Activated CD8-positive, alpha-beta memory T cell treated with anti-CD3 and anti-CD28 coated beads, Interleukin-2, amount 10 ng/mL, durations not matched to agents 7 days and 5 days (primary cell): ENCODE data around the gene SLC4A3. TPM values are rescaled to one million over a fixed set of nuclear protein-coding genes. Genes with fewer than 3 reads are reported as not detected.

Experiments used
- ATAC-seq: fragments of 150-1000 bp; cut with Tn5 transposase; one replicate; pipeline ENCODE4 v1.10.0; 2021; ENCODE audit warnings: moderate library complexity
- CTCF ChIA-PET: fragments of 350-600 bp; sonication (Branson Sonifier 250); formaldehyde crosslinking; loops from one replicate; lab custom pipeline; 2021; ENCODE audit warnings: antibody characterized with exemption; lab: Charles Lee
- DNase-seq: peaks from one replicate; pipeline ENCODE4 v3.0.0-alpha.2; 2020
- H3K27ac Mint-ChIP-seq: one replicate; pipeline ENCODE4 v1.8.0; 2021; ENCODE audit warnings: mild to moderate bottlenecking, mixed read lengths
- H3K27me3 Mint-ChIP-seq: one replicate; pipeline ENCODE4 v1.8.0; 2021; ENCODE audit warnings: mixed read lengths
- H3K36me3 Mint-ChIP-seq: one replicate; pipeline ENCODE4 v1.8.0; 2021; ENCODE audit warnings: mild to moderate bottlenecking, mixed read lengths
- H3K4me1 Mint-ChIP-seq: one replicate; pipeline ENCODE4 v1.8.0; 2021; ENCODE audit warnings: mixed read lengths
- H3K4me3 Mint-ChIP-seq: one replicate; pipeline ENCODE4 v1.8.0; 2021; ENCODE audit warnings: mild to moderate bottlenecking, moderate library complexity, mixed read lengths
- H3K9me3 Mint-ChIP-seq: one replicate; pipeline ENCODE4 v1.8.0; 2022; ENCODE audit warnings: low read depth, mixed read lengths
- total RNA-seq, 2 experiments: library from RNA; stranded (reverse); gene quantifications; one replicate each; pipeline ENCODE4 v1.2.3, GENCODE V29; 2021

SLC4A3 gene
- total RNA-seq, 2 experiments from 2014 or later, result not detected

GRCh38 chr2:219638948-219639755 lies 11.7 kb downstream of the SLC4A3 start:
- no peak for ATAC-seq
- no peak overlapping the region for H3K27ac Mint-ChIP-seq
- no peak overlapping the region for H3K4me3 Mint-ChIP-seq
- no peaks in the 10 kb centered on the region for H3K36me3 Mint-ChIP-seq
- peaks cover 17% of the 10 kb centered on the region for H3K4me1 Mint-ChIP-seq
- H3K27me3 Mint-ChIP-seq, result peaks cover 3% of the 10 kb centered on the region
- no peak for DNase-seq
- H3K9me3 Mint-ChIP-seq, result no peaks in the 10 kb centered on the region
- CTCF ChIA-PET, result interaction anchor here (0.6 to 2.0 kb wide), 4 partner anchors 79 to 103 kb away, joined by 3 to 6 read pairs (median 3); no protein-coding TSS in a partner anchor

- ATAC-seq (no peak), DNase-seq (no peak)
- peaks cover 17% of the 10 kb centered on the region for H3K4me1 Mint-ChIP-seq
- CTCF ChIA-PET, result interaction anchor here (0.9 to 4.7 kb wide), 9 partner anchors 9 to 238 kb away, joined by 3 to 89 read pairs (median 4); partner anchors contain the start of genes CHPF and TMEM198
- H3K4me3 Mint-ChIP-seq, result no peak overlapping the region
- peaks cover 3% of the 10 kb centered on the region for H3K27me3 Mint-ChIP-seq
- H3K27ac Mint-ChIP-seq, result no peak overlapping the region
- H3K36me3 Mint-ChIP-seq, result no peaks in the 10 kb centered on the region
- H3K9me3 Mint-ChIP-seq, result no peaks in the 10 kb centered on the region
Measured at GRCh38 chr2:219641390-219642068, 14.1 kb downstream of the SLC4A3 start.

- no peak for DNase-seq
- Mint-ChIP-seq H3K9me3 (no peaks in the 10 kb centered on the region), H3K27ac (no peak overlapping the region), H3K36me3 (no peaks in the 10 kb centered on the region), H3K4me1 (peaks cover 17% of the 10 kb centered on the region), H3K4me3 (no peak overlapping the region), H3K27me3 (peaks cover 3% of the 10 kb centered on the region)
- no peak for ATAC-seq
- CTCF ChIA-PET, result interaction anchor here (0.9 to 4.7 kb wide), 14 partner anchors 9 to 239 kb away, joined by 3 to 89 read pairs (median 4); partner anchors contain the start of genes CHPF, GMPPA and TMEM198
Measured at GRCh38 chr2:219642069-219642454, 14.6 kb downstream of the SLC4A3 start.

GRCh38 chr2:219642465-219643083 lies 15.1 kb downstream of the SLC4A3 start:
- Mint-ChIP-seq H3K36me3 (no peaks in the 10 kb centered on the region), H3K27me3 (peaks cover 3% of the 10 kb centered on the region), H3K4me1 (peaks cover 17% of the 10 kb centered on the region), H3K4me3 (no peak overlapping the region), H3K9me3 (no peaks in the 10 kb centered on the region), H3K27ac (no peak overlapping the region)
- CTCF ChIA-PET, result interaction anchor here (0.7 to 4.7 kb wide), 14 partner anchors 9 to 144 kb away, joined by 3 to 89 read pairs (median 4); partner anchors contain the start of genes CHPF, GMPPA, STK11IP and TMEM198
- DNase-seq (peak; percentile 95), ATAC-seq (peak; percentile 99)

- peaks cover 5% of the 10 kb centered on the region for H3K27me3 Mint-ChIP-seq
- no peak for DNase-seq
- H3K9me3 Mint-ChIP-seq, result no peaks in the 10 kb centered on the region
- H3K27ac Mint-ChIP-seq, result no peak overlapping the region
- no peak overlapping the region for H3K4me3 Mint-ChIP-seq
- H3K4me1 Mint-ChIP-seq, result peaks cover 17% of the 10 kb centered on the region
- CTCF ChIA-PET, result interaction anchor here (0.7 to 4.7 kb wide), 13 partner anchors 9 to 145 kb away, joined by 3 to 89 read pairs (median 4); partner anchors contain the start of genes CHPF, GMPPA, STK11IP and TMEM198
- H3K36me3 Mint-ChIP-seq, result no peaks in the 10 kb centered on the region
- ATAC-seq, result no peak
Measured at GRCh38 chr2:219643084-219643473, 15.6 kb downstream of the SLC4A3 start.

GRCh38 chr2:219643788-219644398 lies 16.5 kb downstream of the SLC4A3 start:
- H3K4me1 Mint-ChIP-seq, result peaks cover 15% of the 10 kb centered on the region
- ATAC-seq, result no peak
- no peak for DNase-seq
- CTCF ChIA-PET, result interaction anchor here (1.1 to 4.7 kb wide), 2 partner anchors 103 to 241 kb away, joined by 4 to 89 read pairs; partner anchors contain the start of genes CHPF and TMEM198
- no peaks in the 10 kb centered on the region for H3K9me3 Mint-ChIP-seq
- H3K27me3 Mint-ChIP-seq, result peaks cover 10% of the 10 kb centered on the region
- H3K36me3 Mint-ChIP-seq, result no peaks in the 10 kb centered on the region
- no peak overlapping the region for H3K4me3 Mint-ChIP-seq
- H3K27ac Mint-ChIP-seq, result no peak overlapping the region

GRCh38 chr2:219644801-219645480 lies 17.5 kb downstream of the SLC4A3 start:
- CTCF ChIA-PET, result interaction anchor here (0.8 to 4.7 kb wide), 4 partner anchors 13 to 242 kb away, joined by 3 to 89 read pairs (median 4); partner anchors contain the start of genes CHPF and TMEM198
- peaks cover 12% of the 10 kb centered on the region for H3K4me1 Mint-ChIP-seq
- no peak for ATAC-seq

GRCh38 chr2:219645631-219646527 lies 18.4 kb downstream of the SLC4A3 start:
- no peak overlapping the region for H3K4me3 Mint-ChIP-seq
- H3K27me3 Mint-ChIP-seq, result peaks cover 19% of the 10 kb centered on the region
- CTCF ChIA-PET, result interaction anchor here (1.2 to 4.7 kb wide), 2 partner anchors 85 to 105 kb away, joined by 3 to 89 read pairs; partner anchors contain the start of genes CHPF and TMEM198
- peaks cover 12% of the 10 kb centered on the region for H3K4me1 Mint-ChIP-seq
- no peaks in the 10 kb centered on the region for H3K9me3 Mint-ChIP-seq
- no peak for ATAC-seq
- no peak for DNase-seq
- no peak overlapping the region for H3K27ac Mint-ChIP-seq
- H3K36me3 Mint-ChIP-seq, result no peaks in the 10 kb centered on the region

More at GRCh38 chr2:219644801-219645480, 17.5 kb downstream of the SLC4A3 start:
- DNase-seq, result no peak
- Mint-ChIP-seq H3K4me3 (no peak overlapping the region), H3K36me3 (no peaks in the 10 kb centered on the region), H3K27ac (no peak overlapping the region), H3K27me3 (peaks cover 11% of the 10 kb centered on the region), H3K9me3 (no peaks in the 10 kb centered on the region)

GRCh38 chr2:219648176-219648575 lies 20.7 kb downstream of the SLC4A3 start:
- no peak for ATAC-seq
- H3K36me3 Mint-ChIP-seq, result no peaks in the 10 kb centered on the region
- no peak overlapping the region for H3K27ac Mint-ChIP-seq
- peak; percentile 4 for DNase-seq
- H3K27me3 Mint-ChIP-seq, result peaks cover 28% of the 10 kb centered on the region
- no peaks in the 10 kb centered on the region for H3K9me3 Mint-ChIP-seq
- peaks cover 2% of the 10 kb centered on the region for H3K4me1 Mint-ChIP-seq
- no peak overlapping the region for H3K4me3 Mint-ChIP-seq
- CTCF ChIA-PET, result interaction anchor here (1.5 kb wide), 1 partner anchor 107 kb away, joined by 5 read pairs; no protein-coding TSS in a partner anchor

GRCh38 chr2:219648963-219649362 lies 21.5 kb downstream of the SLC4A3 start:
- ATAC-seq (no peak), DNase-seq (no peak)
- Mint-ChIP-seq H3K9me3 (no peaks in the 10 kb centered on the region), H3K27me3 (peaks cover 33% of the 10 kb centered on the region), H3K4me3 (no peak overlapping the region), H3K27ac (no peak overlapping the region), H3K36me3 (no peaks in the 10 kb centered on the region), H3K4me1 (no peaks in the 10 kb centered on the region)
- CTCF ChIA-PET, result no interaction called here

- no peak overlapping the region for H3K27ac Mint-ChIP-seq
- peaks cover 38% of the 10 kb centered on the region for H3K27me3 Mint-ChIP-seq
- no peaks in the 10 kb centered on the region for H3K36me3 Mint-ChIP-seq
- no peaks in the 10 kb centered on the region for H3K9me3 Mint-ChIP-seq
- no peak overlapping the region for H3K4me3 Mint-ChIP-seq
- no peaks in the 10 kb centered on the region for H3K4me1 Mint-ChIP-seq
- no peak for ATAC-seq
- no peak for DNase-seq
- CTCF ChIA-PET, result interaction anchor here (0.6 to 1.2 kb wide), 4 partner anchors 10 to 140 kb away, joined by 3 to 4 read pairs (median 4); no protein-coding TSS in a partner anchor
Measured at GRCh38 chr2:219650426-219651248, 23.2 kb downstream of the SLC4A3 start.
